Measurements from ENCODE around the gene IGF2BP2.
A peak's percentile ranks its signal among the peaks of the same experiment; 100 is the strongest.

Gene IGF2BP2

GRCh38 chr3:185779461-185779860 lies 45.4 kb downstream of the IGF2BP2 start:
- no peak for TF ChIP-seq POLR2A (IDR thresholded peaks at IDR 0.05; ENCODE audit: low read length)
- no peak for DNase-seq

GRCh38 chr3:185778821-185779220 lies 46.0 kb downstream of the IGF2BP2 start:
- no peak for TF ChIP-seq GATA1 (IDR thresholded peaks at IDR 0.05; ENCODE audit: low read depth, low read length)
- no peak for TF ChIP-seq POLR2A (IDR thresholded peaks at IDR 0.05; ENCODE audit: low read length)
- no peak for DNase-seq

- DNase-seq = no peak
- no peak for TF ChIP-seq POLR2A (IDR thresholded peaks at IDR 0.05; ENCODE audit: low read length)
- no peak for TF ChIP-seq GATA1 (IDR thresholded peaks at IDR 0.05; ENCODE audit: low read depth, low read length)
These were observed 46.7 kb downstream of the IGF2BP2 start for GRCh38 chr3:185778094-185778493.

- TF ChIP-seq GATA1 (IDR thresholded peaks at IDR 0.05; ENCODE audit: low read depth, low read length) (no peak), POLR2A (IDR thresholded peaks at IDR 0.05; ENCODE audit: low read length) (no peak)
- no peak for DNase-seq
These were observed 54.7 kb downstream of the IGF2BP2 start for GRCh38 chr3:185770109-185770508.

GRCh38 chr3:185768578-185768982 lies 56.3 kb downstream of the IGF2BP2 start:
- DNase-seq = peak; percentile 80 to 91

- no peak for DNase-seq
- TF ChIP-seq POLR2A (IDR thresholded peaks at IDR 0.05; ENCODE audit: low read length) (no peak), GATA1 (IDR thresholded peaks at IDR 0.05; ENCODE audit: low read depth, low read length) (no peak)
These were observed 57.7 kb downstream of the IGF2BP2 start for GRCh38 chr3:185767002-185767688.

- DNase-seq = peak; percentile 18 to 28
- TF ChIP-seq GATA1 (IDR thresholded peaks at IDR 0.05; ENCODE audit: low read depth, low read length) = no peak
- TF ChIP-seq POLR2A (IDR thresholded peaks at IDR 0.05; ENCODE audit: low read length) = no peak
These were observed 58.4 kb downstream of the IGF2BP2 start for GRCh38 chr3:185766329-185767001.

GRCh38 chr3:185764980-185765370 lies 59.9 kb downstream of the IGF2BP2 start:
- TF ChIP-seq GATA1 (IDR thresholded peaks at IDR 0.05; ENCODE audit: low read depth, low read length) = no peak
- no peak for TF ChIP-seq POLR2A (IDR thresholded peaks at IDR 0.05; ENCODE audit: low read length)
- no peak for DNase-seq

GRCh38 chr3:185764163-185764979 lies 60.5 kb downstream of the IGF2BP2 start:
- no peak for DNase-seq
- TF ChIP-seq GATA1 (IDR thresholded peaks at IDR 0.05; ENCODE audit: low read depth, low read length) (no peak), POLR2A (IDR thresholded peaks at IDR 0.05; ENCODE audit: low read length) (no peak)

GRCh38 chr3:185763347-185764005 lies 61.4 kb downstream of the IGF2BP2 start:
- TF ChIP-seq GATA1 (IDR thresholded peaks at IDR 0.05; ENCODE audit: low read depth, low read length) (no peak), POLR2A (IDR thresholded peaks at IDR 0.05; ENCODE audit: low read length) (no peak)
- DNase-seq = peak in 1 of 2 experiments; percentile 21

- no peak for DNase-seq
- TF ChIP-seq GATA1 (IDR thresholded peaks at IDR 0.05; ENCODE audit: low read depth, low read length) = no peak
- TF ChIP-seq POLR2A (IDR thresholded peaks at IDR 0.05; ENCODE audit: low read length) = no peak
These were observed 64.3 kb downstream of the IGF2BP2 start for GRCh38 chr3:185760550-185760949.

- DNase-seq = no peak
- TF ChIP-seq GATA1 (IDR thresholded peaks at IDR 0.05; ENCODE audit: low read depth, low read length) (no peak), POLR2A (IDR thresholded peaks at IDR 0.05; ENCODE audit: low read length) (no peak)
These were observed 64.8 kb downstream of the IGF2BP2 start for GRCh38 chr3:185760088-185760487.

- no peak for DNase-seq
- TF ChIP-seq GATA1 (IDR thresholded peaks at IDR 0.05; ENCODE audit: low read depth, low read length) = no peak
- TF ChIP-seq POLR2A (IDR thresholded peaks at IDR 0.05; ENCODE audit: low read length) = no peak
These were observed 65.3 kb downstream of the IGF2BP2 start for GRCh38 chr3:185759512-185759911.

- no peak for TF ChIP-seq GATA1 (IDR thresholded peaks at IDR 0.05; ENCODE audit: low read depth, low read length)
- TF ChIP-seq POLR2A (IDR thresholded peaks at IDR 0.05; ENCODE audit: low read length) = no peak
- no peak for DNase-seq
These were observed 65.9 kb downstream of the IGF2BP2 start for GRCh38 chr3:185758912-185759311.
